ENCODE results near the gene LSR. TPM values are rescaled to one million over a fixed set of nuclear protein-coding genes. Genes with fewer than 3 reads are reported as not detected.

Gene LSR
- total and polyA plus RNA-seq, 8 donors: 50.6 to 130 (median 61.4) TPM

DNA sequence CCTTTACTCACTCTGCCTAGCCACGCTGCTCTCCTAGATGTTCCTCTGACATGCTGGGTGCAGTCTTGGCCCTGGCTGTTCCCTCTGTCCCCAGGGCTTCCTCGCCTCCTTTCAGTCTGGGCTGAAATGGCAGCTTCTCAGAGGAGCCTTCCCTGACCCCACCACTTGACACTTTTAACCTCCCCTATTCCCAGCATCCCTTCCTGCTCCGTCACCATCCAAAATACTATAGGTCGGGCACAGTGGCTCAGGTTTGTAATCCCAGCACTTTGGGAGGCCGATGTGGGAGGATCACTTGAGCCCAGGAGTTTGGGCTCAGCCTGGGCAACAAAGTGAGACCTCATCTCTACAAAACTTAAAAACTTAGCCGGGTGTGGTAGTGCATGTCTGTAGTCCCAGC is 22.9 kb upstream of the LSR start:
- no peaks in the 10 kb centered on the region for H3K9me3 ChIP-seq
- no peak for DNase-seq
- no peaks in the 10 kb centered on the region for H3K27me3 ChIP-seq
- no peak overlapping the region for H3K27ac ChIP-seq
- ATAC-seq: no peak
- TF ChIP-seq, protein P1, sequence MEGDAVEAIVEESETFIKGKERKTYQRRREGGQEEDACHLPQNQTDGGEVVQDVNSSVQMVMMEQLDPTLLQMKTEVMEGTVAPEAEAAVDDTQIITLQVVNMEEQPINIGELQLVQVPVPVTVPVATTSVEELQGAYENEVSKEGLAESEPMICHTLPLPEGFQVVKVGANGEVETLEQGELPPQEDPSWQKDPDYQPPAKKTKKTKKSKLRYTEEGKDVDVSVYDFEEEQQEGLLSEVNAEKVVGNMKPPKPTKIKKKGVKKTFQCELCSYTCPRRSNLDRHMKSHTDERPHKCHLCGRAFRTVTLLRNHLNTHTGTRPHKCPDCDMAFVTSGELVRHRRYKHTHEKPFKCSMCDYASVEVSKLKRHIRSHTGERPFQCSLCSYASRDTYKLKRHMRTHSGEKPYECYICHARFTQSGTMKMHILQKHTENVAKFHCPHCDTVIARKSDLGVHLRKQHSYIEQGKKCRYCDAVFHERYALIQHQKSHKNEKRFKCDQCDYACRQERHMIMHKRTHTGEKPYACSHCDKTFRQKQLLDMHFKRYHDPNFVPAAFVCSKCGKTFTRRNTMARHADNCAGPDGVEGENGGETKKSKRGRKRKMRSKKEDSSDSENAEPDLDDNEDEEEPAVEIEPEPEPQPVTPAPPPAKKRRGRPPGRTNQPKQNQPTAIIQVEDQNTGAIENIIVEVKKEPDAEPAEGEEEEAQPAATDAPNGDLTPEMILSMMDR (IDR thresholded peaks at IDR 0.05): no peak
- H3K4me1 ChIP-seq: peaks cover 0 to 2% of the 10 kb centered on the region in 2 donors
- intact Hi-C loops (cut with DNase I): no loop called here
- no peaks in the 10 kb centered on the region for H3K36me3 ChIP-seq
- H3K4me3 ChIP-seq: no peak overlapping the region

- Histone ChIP-seq H3K36me3 (no peaks in the 10 kb centered on the region), H3K27me3 (no peaks in the 10 kb centered on the region), H3K4me3 (no peak overlapping the region), H3K27ac (no peak overlapping the region), H3K4me1 (no peaks in the 10 kb centered on the region), H3K9me3 (no peaks in the 10 kb centered on the region)
- intact Hi-C loops (cut with DNase I): no loop called here
- ATAC-seq: no peak
- TF ChIP-seq, protein P1 (IDR thresholded peaks at IDR 0.05): no peak
- DNase-seq: no peak
Measured at GRCh38 chr19:35226748-35227147, 22.1 kb upstream of the LSR start.

GRCh38 chr19:35228177-35228930 is 20.4 kb upstream of the LSR start, which contains the start of gene FAM187B:
FAM187B (minus strand) TSS chr19:35228739; CDS start chr19:35228680, 59 bp downstream.
- DNase-seq (no peak), ATAC-seq (no peak)
- H3K27me3 ChIP-seq: no peaks in the 10 kb centered on the region
- no peaks in the 10 kb centered on the region for H3K9me3 ChIP-seq
- no peaks in the 10 kb centered on the region for H3K36me3 ChIP-seq
- no peak within 1 kb of the TSS for H3K27ac ChIP-seq
- TF ChIP-seq, protein P1 (IDR thresholded peaks at IDR 0.05): no peak
- no peak within 1 kb of the TSS for H3K4me3 ChIP-seq
- no peaks in the 10 kb centered on the region for H3K4me1 ChIP-seq
- intact Hi-C loops (cut with DNase I): no loop called here

DNA sequence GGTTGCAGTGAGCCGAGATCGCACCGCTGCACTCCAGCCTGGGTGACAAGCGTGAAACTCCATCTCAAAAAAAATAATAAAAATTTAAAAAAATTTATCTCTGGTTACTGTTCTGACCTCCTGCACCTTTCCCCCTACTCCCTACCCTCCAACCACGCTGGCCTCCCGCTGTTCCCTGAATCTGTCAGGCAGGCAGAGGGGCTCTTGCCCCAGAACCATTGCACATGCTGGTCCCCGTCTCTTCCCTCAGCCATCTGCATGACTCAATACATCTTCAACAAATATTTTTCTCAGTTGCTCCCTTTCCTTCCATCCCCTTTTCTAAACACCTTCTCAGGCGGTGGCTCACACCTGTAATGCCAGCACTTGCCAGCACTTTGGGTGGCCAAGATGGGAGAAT is 19.2 kb upstream of the LSR start:
- DNase-seq: no peak
- H3K36me3 ChIP-seq: no peaks in the 10 kb centered on the region
- H3K9me3 ChIP-seq: no peaks in the 10 kb centered on the region
- TF ChIP-seq, protein P1 (IDR thresholded peaks at IDR 0.05): no peak
- intact Hi-C loops (cut with DNase I): no loop called here
- no peaks in the 10 kb centered on the region for H3K4me1 ChIP-seq
- ATAC-seq: no peak
- H3K27me3 ChIP-seq: no peaks in the 10 kb centered on the region
- no peak overlapping the region for H3K27ac ChIP-seq
- no peak overlapping the region for H3K4me3 ChIP-seq

- H3K4me3 ChIP-seq: no peak overlapping the region
- no peak overlapping the region for H3K27ac ChIP-seq
- H3K4me1 ChIP-seq: no peaks in the 10 kb centered on the region
- H3K36me3 ChIP-seq: no peaks in the 10 kb centered on the region
- intact Hi-C loops (cut with DNase I): no loop called here
- TF ChIP-seq, protein P1 (IDR thresholded peaks at IDR 0.05): no peak
- H3K9me3 ChIP-seq: no peaks in the 10 kb centered on the region
- ATAC-seq: no peak
- no peaks in the 10 kb centered on the region for H3K27me3 ChIP-seq
- no peak for DNase-seq
Measured at GRCh38 chr19:35231956-35232645, 16.7 kb upstream of the LSR start.
